B cell (primary cell): Measurements from ENCODE around the gene DOCK3.

Experiments used
- EZH2 ChIP-seq: IDR thresholded peaks from 2 replicates; pipeline ENCODE4 v1.6.1; 2012; ENCODE audit warnings: borderline replicate concordance, low read depth, mild to moderate bottlenecking, moderate library complexity, low read length; ENCODE audit not compliant: insufficient read depth, poor library complexity, severe bottlenecking
- TF ChIP-seq, protein P1 (sequence below): fragments of 200-600 bp; IDR thresholded peaks from one replicate; pipeline ENCODE4 v1.8.0; 2022; ENCODE audit warnings: antibody characterized with exemption, mild to moderate bottlenecking

DNA sequence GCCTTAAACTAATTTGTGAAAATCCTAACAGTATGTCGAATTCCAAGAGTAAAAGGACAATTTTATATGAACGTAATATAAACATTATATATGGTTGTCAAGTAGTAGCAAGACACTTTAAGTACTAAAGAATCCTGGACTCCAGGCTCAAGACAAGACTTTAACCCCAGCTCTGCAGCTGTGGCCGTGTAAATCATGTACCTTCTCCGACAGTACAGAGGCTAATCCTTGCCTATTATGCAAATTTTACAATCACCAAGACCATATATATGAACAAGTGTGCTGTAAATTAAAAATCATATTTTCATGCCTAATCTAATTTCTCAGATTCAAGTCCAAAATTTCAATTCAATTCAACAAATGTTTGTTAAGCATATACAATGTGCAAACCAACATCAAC lies 752.2 kb downstream of the DOCK3 start:
- TF ChIP-seq, protein P1, sequence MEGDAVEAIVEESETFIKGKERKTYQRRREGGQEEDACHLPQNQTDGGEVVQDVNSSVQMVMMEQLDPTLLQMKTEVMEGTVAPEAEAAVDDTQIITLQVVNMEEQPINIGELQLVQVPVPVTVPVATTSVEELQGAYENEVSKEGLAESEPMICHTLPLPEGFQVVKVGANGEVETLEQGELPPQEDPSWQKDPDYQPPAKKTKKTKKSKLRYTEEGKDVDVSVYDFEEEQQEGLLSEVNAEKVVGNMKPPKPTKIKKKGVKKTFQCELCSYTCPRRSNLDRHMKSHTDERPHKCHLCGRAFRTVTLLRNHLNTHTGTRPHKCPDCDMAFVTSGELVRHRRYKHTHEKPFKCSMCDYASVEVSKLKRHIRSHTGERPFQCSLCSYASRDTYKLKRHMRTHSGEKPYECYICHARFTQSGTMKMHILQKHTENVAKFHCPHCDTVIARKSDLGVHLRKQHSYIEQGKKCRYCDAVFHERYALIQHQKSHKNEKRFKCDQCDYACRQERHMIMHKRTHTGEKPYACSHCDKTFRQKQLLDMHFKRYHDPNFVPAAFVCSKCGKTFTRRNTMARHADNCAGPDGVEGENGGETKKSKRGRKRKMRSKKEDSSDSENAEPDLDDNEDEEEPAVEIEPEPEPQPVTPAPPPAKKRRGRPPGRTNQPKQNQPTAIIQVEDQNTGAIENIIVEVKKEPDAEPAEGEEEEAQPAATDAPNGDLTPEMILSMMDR, result no peak
- no peak for TF ChIP-seq EZH2
